ENCODE data around the gene CCDC183.
"Not testable (repeated sequence)": the region's sequence is repeated elsewhere in the genome, so short reads cannot be mapped to it uniquely, and the experiment has no call there.

- not testable (repeated sequence) for TF ChIP-seq POLR2A, POLR2AphosphoS5 (IDR thresholded peaks at IDR 0.05; ENCODE audit: low read depth, low read length)
Measured at GRCh38 chr9:136803009-136803550, 6.9 kb downstream of the CCDC183 start.

Measured in GM12892 (cell line).